Stimulated activated CD8-positive, alpha-beta memory T cell treated with anti-CD3 and anti-CD28 coated beads, Interleukin-4, amount 100 ng/mL, for 24 hours (primary cell): Measurements from ENCODE around the gene P2RX6.

Experiments
- DNase-seq: peaks from one replicate; pipeline ENCODE4 v3.0.0-alpha.2; 2020; ENCODE audit warnings: low read depth

The P2RX6 gene

GRCh38 chr22:21012446-21013407 lies 2.2 kb upstream of the P2RX6 start:
- no peak for DNase-seq

- no peak for DNase-seq
Observed at GRCh38 chr22:21013657-21014201, 1.2 kb upstream of the P2RX6 start.

GRCh38 chr22:21014202-21014725 lies 701 bp upstream of the P2RX6 start:
- peak; percentile 88 for DNase-seq

DNA sequence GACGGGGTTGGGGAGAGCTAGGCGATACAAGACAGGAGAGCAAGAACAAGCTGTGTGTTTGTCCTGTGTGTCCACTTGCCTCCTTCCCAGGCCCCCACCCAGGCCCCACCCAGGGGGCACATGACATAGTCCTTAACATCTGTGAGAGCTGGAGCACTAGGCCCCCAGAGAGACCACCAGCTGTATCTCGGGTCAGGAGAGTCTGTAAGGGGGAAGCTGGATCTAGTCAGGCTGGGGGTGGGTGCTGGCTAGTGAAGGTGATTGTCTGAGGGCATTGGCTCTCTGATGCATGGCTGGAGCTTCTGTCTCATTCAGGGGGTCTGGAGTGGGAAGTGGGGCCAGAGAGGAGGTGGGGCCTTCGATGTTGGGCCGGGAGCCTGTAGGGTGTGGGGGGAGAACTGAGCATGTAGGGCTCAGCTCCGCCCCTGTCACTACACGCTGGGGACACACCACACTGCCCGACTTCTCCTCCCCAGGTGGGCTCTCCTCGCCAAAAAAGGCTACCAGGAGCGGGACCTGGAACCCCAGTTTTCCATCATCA lies 571 bp downstream of the P2RX6 start:
- no peak for DNase-seq

DNA sequence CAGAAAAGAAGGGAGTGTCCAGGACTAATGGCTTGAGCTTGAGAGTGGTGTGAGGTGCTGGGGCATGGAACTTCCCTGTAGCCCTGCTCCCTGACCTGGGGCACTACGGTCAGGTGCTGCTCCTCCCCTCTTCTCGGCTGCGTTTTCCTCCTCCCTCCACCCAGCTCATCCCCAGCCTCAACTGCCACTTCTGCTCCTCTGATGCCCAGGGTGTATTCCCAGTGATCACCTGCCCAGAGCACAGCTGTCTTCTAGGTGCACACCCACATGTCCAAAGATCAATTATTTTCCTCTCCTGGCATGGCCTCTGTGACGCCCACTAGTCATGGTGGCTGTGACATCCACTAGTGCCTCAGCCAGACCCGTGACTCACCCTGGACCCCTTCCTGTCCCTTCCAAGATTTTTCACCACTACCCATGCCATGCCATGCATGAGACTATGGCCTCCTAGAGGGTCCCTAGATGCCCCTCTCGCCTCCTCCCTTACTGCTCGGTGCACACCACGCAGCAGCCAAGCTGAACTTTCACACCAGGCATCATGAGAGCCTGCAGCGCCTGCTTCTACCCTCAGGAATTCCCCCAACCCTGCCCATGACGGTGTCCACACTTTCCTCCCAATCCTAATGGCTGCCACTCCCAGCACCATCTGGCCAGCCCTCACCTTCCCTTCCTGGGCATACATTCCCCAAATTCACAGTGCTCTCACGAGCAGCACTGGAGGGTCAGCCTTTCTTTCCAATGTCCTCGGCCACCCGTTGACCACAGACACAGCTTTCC lies 1.9 kb downstream of the P2RX6 start:
- DNase-seq = no peak

- no peak for DNase-seq
Observed at GRCh38 chr22:21018314-21018713, 3.3 kb downstream of the P2RX6 start.

DNA sequence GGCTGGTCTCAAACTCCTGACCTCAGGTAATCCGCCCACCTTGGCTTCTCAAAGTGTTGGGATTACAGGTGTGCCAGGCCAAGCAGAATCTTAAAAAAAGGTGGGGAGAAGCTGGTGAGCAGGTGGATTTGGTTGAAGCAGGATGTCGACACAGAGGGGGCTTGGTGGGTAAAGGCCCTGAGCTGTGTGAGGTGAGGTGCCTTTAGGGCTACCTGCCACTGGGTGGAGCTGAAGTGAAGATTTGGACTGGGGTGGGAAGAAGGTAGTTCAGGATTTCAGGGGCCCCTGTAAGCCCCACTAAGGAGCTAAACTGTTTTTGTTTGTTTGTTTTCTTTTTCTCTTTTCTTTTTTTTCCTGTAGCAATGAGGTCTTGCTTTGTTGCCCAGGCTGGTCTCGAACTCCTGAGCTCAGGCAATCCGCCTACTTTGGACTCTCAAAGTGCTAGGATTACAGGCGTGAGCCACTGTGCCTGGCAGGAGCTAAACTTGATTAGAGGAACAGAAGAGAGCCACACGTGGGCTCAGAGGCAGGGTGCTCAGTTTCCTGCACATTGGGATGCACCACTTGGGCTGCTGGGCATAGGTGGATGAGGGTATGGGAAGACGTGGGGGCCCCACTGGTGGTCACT lies 6.0 kb downstream of the P2RX6 start:
- DNase-seq = no peak

GRCh38 chr22:21022507-21022906 lies 7.5 kb downstream of the P2RX6 start:
- no peak for DNase-seq

- no peak for DNase-seq
Observed at GRCh38 chr22:21022955-21023614, 8.1 kb downstream of the P2RX6 start.

- no peak for DNase-seq
Observed at GRCh38 chr22:21025266-21025665, 10.3 kb downstream of the P2RX6 start.

DNA sequence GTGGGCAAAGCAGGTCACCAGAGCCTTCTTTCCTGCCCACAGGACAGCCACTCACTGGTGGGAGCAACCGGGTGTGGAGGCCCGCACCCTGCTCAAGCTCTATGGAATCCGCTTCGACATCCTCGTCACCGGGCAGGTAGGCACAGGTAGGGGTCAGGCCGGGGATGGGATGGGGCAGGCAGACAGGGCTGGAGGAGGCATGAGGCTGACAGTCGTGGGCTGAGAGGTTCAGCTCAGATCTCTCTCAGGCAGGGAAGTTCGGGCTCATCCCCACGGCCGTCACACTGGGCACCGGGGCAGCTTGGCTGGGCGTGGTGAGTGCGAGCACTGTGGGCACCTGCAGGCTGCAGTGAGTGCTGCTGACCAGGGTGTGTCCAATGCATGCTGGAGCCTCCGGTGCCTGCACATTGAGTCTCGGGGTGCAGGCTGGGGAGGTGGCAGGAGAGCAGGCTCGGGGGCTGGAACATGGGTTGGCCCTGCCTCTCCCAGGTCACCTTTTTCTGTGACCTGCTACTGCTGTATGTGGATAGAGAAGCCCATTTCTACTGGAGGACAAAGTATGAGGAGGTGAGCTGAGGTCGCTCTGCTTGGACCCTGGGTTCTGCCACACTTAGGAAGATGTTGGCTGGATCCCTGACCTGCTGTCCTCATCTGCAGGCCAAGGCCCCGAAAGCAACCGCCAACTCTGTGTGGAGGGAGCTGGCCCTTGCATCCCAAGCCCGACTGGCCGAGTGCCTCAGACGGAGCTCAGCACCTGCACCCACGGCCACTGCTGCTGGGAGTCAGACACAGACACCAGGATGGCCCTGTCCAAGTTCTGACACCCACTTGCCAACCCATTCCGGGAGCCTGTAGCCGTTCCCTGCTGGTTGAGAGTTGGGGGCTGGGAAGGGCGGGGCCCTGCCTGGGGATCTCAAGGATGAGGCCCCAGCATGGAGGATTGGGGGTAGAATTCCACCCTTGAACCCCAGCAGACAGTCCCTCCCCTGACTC lies 11.1 kb downstream of the P2RX6 start:
- no peak for DNase-seq

DNA sequence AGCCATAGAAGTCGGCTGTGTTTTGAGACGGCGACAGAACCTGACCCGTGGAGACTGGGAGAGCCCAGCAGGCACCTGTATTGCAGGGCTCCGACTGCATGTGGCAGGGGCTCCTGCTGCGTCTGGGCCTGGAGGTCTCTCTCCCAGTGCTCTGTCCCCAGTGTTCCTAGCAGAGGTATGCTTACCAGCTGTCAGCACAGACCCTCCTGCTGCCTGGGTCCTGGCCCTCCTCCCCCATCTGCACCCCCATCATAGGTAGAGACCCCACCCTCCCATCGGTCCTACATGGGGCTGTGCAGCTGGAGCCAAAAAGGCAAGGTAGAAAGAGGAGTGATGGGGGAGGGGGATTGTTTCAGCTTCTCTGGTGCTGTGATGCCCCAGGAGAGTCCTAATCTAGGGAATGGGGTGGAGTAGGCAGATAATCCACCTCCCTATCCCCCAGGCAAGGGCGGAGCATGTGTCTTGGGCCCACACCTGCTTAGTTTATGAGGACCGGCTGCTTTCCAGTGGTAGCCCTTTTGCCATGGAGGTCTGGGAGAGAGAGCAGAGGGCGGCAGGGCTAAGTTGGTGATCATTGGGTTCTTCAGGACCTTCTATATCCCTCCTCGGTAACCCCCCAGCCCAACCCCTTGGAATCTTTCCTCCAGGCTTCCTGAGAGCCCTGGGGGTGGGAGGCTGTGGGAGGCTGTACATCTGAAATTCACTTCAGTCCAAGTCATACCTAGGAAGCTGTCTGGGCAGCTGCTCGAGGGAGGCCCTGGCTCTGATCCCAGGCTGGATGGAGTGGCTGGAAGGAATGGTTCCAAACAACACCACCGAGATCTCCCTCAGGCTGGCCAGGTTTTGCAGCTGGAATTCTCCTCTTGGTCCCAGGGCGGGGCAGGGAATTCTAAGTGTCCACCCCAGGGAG lies 12.1 kb downstream of the P2RX6 start:
- no peak for DNase-seq

- no peak for DNase-seq
Observed at GRCh38 chr22:21028277-21029251, 13.6 kb downstream of the P2RX6 start.

DNA sequence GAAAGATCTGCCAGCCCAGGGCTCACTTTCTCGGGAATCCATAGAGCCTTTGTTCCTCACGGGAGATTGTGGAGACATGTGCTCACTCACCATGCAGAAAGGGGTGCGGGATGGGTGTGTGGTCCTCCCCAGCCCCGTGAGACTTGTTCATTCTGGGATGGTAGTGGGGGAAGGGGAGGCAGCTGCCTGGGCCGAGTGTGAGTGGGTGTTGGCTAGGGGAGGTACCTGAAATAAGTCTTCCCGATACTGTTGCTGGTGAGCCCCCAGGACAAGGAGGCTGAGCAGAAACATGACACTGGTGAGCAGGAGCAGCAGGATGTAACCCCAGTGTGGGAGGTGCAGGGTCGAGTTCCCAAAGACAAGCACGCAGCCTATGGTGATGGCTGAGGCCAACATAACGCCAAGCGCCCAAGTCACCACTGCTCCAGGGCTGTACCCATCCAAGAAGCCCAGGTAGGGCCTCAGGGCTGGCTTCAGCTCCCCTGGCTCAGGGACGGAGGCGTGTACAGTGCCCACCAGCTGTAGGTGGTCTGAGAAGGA lies 14.6 kb downstream of the P2RX6 start:
- DNase-seq = no peak

DNA sequence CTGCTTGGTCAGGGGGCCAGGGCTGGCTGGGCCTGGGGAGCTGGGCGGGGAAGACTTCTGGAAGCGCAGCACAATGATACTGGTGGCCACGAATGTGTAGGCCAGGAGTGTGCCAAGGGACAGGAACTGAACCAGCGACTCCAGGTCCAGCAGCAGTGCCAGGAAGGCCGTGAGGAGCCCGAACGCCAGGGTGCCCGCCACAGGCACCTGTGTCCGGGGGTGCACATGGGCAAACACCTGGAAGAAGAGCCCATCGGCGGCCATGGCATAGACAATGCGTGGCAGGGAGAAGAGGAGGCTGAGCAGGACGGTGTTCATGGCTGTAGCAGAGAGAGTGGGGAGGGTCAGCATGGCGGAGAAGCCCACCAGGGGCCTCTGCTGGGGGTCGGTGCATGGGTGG lies 15.1 kb downstream of the P2RX6 start:
- no peak for DNase-seq

DNA sequence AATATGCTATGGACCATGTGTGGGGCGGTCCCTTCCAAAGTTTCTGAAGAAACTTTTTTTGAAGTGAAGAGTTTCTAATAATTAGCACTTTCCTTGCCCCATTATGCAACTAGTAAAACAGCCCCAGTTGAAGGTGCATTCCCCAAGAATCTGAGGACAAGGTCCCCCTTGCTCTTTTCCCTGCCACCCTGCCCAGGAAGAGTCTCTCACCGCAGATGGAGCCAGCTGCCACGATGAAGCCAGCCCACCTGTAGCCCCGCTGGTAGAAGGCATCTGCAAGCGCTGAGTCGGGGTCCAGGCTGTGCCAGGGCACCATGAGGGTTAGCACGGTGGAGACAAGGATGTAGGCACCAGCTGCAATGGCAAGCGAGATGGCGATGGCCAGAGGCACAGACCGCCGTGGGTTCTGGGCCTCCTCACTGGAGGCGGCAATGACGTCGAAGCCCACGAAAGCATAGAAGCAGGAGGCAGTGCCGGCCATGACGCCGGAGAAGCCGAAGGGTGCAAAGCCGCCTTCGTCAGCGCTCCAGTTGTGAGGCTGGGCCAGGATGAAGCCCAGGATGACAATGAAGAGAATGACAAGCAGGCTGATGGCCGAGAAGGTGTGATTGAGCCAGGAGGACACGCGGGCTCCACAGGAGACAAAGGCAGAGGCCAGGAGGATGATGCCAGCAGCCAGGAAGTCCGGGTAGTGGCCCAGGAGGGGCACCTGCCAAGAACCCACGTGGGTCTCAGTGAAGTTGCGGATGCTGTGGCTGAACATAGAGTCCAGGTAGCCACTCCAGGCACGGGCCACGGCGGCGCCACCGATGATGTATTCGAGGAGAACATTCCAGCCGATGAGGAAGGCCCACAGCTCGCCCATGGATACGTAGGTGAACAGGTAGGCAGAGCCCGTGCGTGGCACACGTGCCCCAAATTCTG lies 15.9 kb downstream of the P2RX6 start:
- DNase-seq = no peak
